SK-N-MC (cell line): ENCODE results near the gene DEFB116.
"Not testable (repeated sequence)": the region's sequence is repeated elsewhere in the genome, so short reads cannot be mapped to it uniquely, and the experiment has no call there.

Experiments
- DNase-seq: peaks from one replicate; pipeline ENCODE4 v3.0.0-alpha.2; 2011; ENCODE audit warnings: low read depth, low spot score
- H3K27ac ChIP-seq: fragments of 200-600 bp; sonication (generic); 2 replicates; pipeline ENCODE4 v1.5.1; 2016; ENCODE audit warnings: mixed run types
- H3K36me3 ChIP-seq: fragments of 200-600 bp; sonication (generic); 2 replicates; pipeline ENCODE4 v1.6.1; 2017; ENCODE audit warnings: antibody characterized with exemption, low read length, mixed read lengths; ENCODE audit not compliant: insufficient read depth
- H3K4me3 ChIP-seq: fragments of 200-600 bp; sonication (generic); 2 replicates; pipeline ENCODE4 v1.5.1; 2016
- H3K9ac ChIP-seq: fragments of 200-600 bp; sonication (generic); 2 replicates; pipeline ENCODE4 v1.8.0; 2017; ENCODE audit warnings: mixed run types, mixed read lengths; ENCODE audit not compliant: insufficient read length
- H3K9me3 ChIP-seq: fragments of 200-600 bp; sonication (generic); 2 replicates; pipeline ENCODE4 v1.6.1; 2017; ENCODE audit warnings: low read depth, mild to moderate bottlenecking, antibody characterized with exemption, low read length, moderate library complexity, mixed read lengths
- EZH2 ChIP-seq: fragments of 200-600 bp; sonication (generic); IDR thresholded peaks from one replicate; pipeline ENCODE4 v1.6.1; 2017; ENCODE audit warnings: antibody characterized with exemption
- FOXP2 ChIP-seq: optimal IDR thresholded peaks from 2 replicates; pipeline ENCODE3; 2011; ENCODE audit warnings: mild to moderate bottlenecking, moderate library complexity; ENCODE audit not compliant: insufficient read depth; ENCODE audit errors: extremely low read length, control extremely low read depth
- POLR2AphosphoS5 ChIP-seq: IDR thresholded peaks from 2 replicates; pipeline ENCODE4 v1.6.1; 2012; ENCODE audit warnings: mild to moderate bottlenecking, low read depth, low read length, borderline replicate concordance

The DEFB116 gene

GRCh38 chr20:31308535-31309162 is at the start of gene DEFB116:
TSS of gene DEFB116 (minus strand) at chr20:31308585. CDS start at chr20:31308585, 0 bp downstream.
- TF ChIP-seq EZH2 (no peak), POLR2AphosphoS5 (no peak), FOXP2 (no peak)
- H3K9ac ChIP-seq, result no peak within 1 kb of the TSS
- no peaks in the 10 kb centered on the region for H3K9me3 ChIP-seq

GRCh38 chr20:31355981-31356380 is 47.6 kb upstream of the DEFB116 start:
- no peak for DNase-seq
- Histone ChIP-seq H3K4me3 (no peak overlapping the region), H3K27ac (no peak overlapping the region), H3K9ac (no peak overlapping the region), H3K36me3 (no peaks in the 10 kb centered on the region), H3K9me3 (no peaks in the 10 kb centered on the region)
- no peak for TF ChIP-seq EZH2
- no peak for TF ChIP-seq FOXP2
- no peak for TF ChIP-seq POLR2AphosphoS5

More at GRCh38 chr20:31308535-31309162, at the start of gene DEFB116:
- Histone ChIP-seq H3K27ac (no peak within 1 kb of the TSS), H3K4me3 (no peak within 1 kb of the TSS), H3K36me3 (no peaks in the 10 kb centered on the region)
- no peak for DNase-seq

- no peak for TF ChIP-seq POLR2AphosphoS5
- TF ChIP-seq EZH2, result no peak
- no peak for TF ChIP-seq FOXP2
- Histone ChIP-seq H3K9ac (no peak overlapping the region), H3K27ac (no peak overlapping the region), H3K4me3 (no peak overlapping the region), H3K36me3 (no peaks in the 10 kb centered on the region), H3K9me3 (no peaks in the 10 kb centered on the region)
- DNase-seq, result no peak
Measured at GRCh38 chr20:31341470-31341869, 33.1 kb upstream of the DEFB116 start.

GRCh38 chr20:31330893-31331292 is 22.5 kb upstream of the DEFB116 start:
- H3K4me3 ChIP-seq, result no peak overlapping the region
- no peaks in the 10 kb centered on the region for H3K36me3 ChIP-seq
- TF ChIP-seq POLR2AphosphoS5 (no peak), FOXP2 (no peak), EZH2 (no peak)
- H3K9me3 ChIP-seq, result no peaks in the 10 kb centered on the region
- no peak overlapping the region for H3K27ac ChIP-seq
- H3K9ac ChIP-seq, result no peak overlapping the region
- no peak for DNase-seq

- Histone ChIP-seq H3K36me3 (no peaks in the 10 kb centered on the region), H3K4me3 (no peak overlapping the region), H3K9ac (no peak overlapping the region), H3K27ac (no peak overlapping the region), H3K9me3 (no peaks in the 10 kb centered on the region)
- DNase-seq, result no peak
- TF ChIP-seq FOXP2 (no peak), POLR2AphosphoS5 (no peak), EZH2 (no peak)
Measured at GRCh38 chr20:31322504-31322903, 14.1 kb upstream of the DEFB116 start.

- H3K36me3 ChIP-seq, H3K4me3 ChIP-seq, DNase-seq, H3K9ac ChIP-seq, H3K27ac ChIP-seq, H3K9me3 ChIP-seq: not testable (repeated sequence)
Measured at GRCh38 chr20:31284964-31285363, 23.4 kb downstream of the DEFB116 start.

GRCh38 chr20:31278178-31278577 is 30.2 kb downstream of the DEFB116 start:
- TF ChIP-seq POLR2AphosphoS5 (no peak), EZH2 (no peak)
- DNase-seq, result no peak
- Histone ChIP-seq H3K27ac (no peak overlapping the region), H3K9me3 (no peaks in the 10 kb centered on the region), H3K9ac (no peak overlapping the region), H3K4me3 (no peak overlapping the region), H3K36me3 (no peaks in the 10 kb centered on the region)

- DNase-seq, result no peak
- TF ChIP-seq POLR2AphosphoS5 (no peak), EZH2 (no peak), FOXP2 (no peak)
Measured at GRCh38 chr20:31274441-31274840, 33.9 kb downstream of the DEFB116 start.

GRCh38 chr20:31260326-31260932 is 48.0 kb downstream of the DEFB116 start:
- no peak overlapping the region for H3K4me3 ChIP-seq
- no peaks in the 10 kb centered on the region for H3K36me3 ChIP-seq
- TF ChIP-seq FOXP2 (no peak), EZH2 (no peak), POLR2AphosphoS5 (no peak)
- DNase-seq, result no peak
- H3K9ac ChIP-seq, result no peak overlapping the region
- H3K9me3 ChIP-seq, result no peaks in the 10 kb centered on the region
- no peak overlapping the region for H3K27ac ChIP-seq

More at GRCh38 chr20:31274441-31274840, 33.9 kb downstream of the DEFB116 start:
- no peak overlapping the region for H3K4me3 ChIP-seq
- H3K36me3 ChIP-seq, result no peaks in the 10 kb centered on the region
- H3K27ac ChIP-seq, result no peak overlapping the region
- H3K9me3 ChIP-seq, result no peaks in the 10 kb centered on the region
- H3K9ac ChIP-seq, result no peak overlapping the region
